Fibroblast of skin of right biceps (primary cell): Measurements from ENCODE around the gene BRINP2.
"Not testable (repeated sequence)": the region's sequence is repeated elsewhere in the genome, so short reads cannot be mapped to it uniquely, and the experiment has no call there.

Experiments used
- DNase-seq: peaks from one replicate; pipeline ENCODE4 v3.0.0-alpha.2; 2013

BRINP2 gene

DNA sequence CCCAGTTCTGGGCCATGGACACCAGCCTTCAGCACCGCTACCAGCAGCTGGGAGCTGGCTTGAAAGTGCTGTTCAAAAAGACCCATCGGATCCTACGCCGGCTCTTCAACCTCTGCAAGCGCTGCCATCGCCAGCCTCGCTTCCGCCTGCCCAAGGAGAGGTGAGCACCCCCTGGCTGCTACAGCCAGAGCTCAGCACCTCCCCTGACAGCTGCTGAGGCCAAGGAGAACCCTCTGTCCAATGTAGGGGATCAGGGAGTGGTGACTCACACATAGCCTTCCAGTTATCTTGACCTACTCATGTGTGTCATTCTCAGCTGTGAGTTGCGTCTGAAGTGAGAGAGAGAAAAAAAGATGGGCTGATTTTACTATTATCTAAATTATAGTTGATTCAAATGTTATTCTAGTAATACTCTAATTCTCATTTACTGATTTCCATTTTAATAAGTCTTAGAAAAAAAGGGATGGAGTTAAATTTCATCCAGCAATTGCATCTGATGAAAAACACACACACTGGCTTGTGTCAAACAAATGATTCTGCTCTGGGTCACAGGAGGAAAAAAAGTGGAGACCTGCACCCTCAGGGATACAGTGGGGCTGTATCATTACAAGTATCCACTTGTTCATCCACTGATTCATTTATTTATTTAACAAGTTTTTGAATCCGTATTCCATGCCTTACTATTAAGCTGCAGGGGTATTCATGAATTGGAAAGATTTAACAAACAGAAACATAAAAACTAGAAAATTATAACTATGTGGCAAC lies 108.0 kb downstream of the BRINP2 start:
- DNase-seq, result peak; percentile 36

DNA sequence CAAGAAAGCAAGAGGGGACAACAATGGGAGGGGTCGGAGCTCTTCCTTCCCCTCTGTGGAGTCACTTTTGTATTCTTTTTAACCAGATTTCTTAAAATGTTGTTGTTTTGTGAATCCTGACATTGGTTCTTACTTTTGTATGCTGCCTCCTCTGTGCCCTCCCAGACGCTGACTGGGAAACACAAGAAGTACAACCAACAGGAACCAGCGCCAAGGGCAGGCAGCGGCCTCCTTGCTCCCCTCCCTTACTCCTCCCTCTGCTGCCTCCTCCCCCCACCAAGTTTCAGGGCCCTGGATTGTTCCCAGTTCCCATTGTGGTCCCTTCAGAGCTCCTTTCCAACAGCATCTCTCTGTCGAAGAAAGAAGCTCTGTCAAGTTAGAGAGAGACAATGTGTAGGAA lies 111.1 kb downstream of the BRINP2 start:
- DNase-seq, result no peak

DNA sequence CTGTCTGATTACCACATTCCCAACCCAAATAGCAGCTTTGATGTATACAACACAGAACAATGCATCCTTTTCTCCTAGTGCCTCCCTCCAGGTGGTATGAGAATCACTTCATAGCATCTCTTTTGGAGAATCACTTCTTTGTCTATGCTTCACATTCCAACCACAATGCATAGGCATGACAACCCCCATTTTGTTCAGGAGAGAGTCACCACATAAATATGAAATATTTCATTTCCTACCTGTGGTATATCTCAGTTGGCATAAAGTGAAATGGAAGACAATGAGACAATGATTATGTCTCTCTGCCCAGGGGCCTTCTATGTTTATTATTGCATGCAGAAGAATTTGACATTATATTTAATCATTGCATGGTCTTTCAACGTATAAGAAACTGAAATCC lies 112.2 kb downstream of the BRINP2 start:
- no peak for DNase-seq

DNA sequence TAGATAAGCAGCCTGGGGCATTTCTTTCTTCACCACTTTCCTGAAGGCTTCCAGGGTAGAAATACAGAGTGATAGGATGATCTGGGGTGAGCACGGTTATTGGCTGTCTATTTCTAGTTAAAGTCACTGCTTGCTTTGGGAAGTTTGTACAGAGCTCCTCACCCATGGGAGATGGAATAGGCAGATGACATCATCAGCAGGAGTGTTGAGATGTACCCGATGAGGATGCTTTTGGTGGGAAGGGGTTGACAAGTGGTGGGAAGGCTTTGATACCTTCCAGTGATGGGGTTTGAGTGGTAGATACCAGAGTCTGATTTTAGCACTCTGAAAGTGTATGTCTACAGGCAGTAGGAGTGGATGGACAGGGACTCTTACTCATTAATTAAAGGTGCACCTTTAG lies 112.6 kb downstream of the BRINP2 start:
- DNase-seq, result no peak

DNA sequence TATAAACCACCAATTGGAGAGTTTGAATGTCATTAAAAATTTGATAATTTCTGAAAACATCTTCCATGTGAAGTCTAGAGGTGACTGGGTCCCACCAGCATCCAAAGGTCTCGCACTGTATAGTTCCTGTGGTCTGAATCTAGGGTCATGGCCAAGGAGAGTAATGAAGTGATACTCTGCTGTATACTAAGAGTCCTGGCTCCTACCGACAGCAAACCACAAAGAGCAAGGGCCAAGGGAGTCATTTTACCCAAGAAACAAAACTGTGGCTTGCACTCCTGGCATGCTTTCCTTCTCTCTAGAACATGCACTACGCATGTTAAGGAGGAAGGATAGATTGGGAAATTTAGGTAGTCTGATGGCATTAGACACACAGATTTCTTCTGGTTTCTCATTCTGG lies 115.6 kb downstream of the BRINP2 start:
- peak; percentile 36 for DNase-seq

DNA sequence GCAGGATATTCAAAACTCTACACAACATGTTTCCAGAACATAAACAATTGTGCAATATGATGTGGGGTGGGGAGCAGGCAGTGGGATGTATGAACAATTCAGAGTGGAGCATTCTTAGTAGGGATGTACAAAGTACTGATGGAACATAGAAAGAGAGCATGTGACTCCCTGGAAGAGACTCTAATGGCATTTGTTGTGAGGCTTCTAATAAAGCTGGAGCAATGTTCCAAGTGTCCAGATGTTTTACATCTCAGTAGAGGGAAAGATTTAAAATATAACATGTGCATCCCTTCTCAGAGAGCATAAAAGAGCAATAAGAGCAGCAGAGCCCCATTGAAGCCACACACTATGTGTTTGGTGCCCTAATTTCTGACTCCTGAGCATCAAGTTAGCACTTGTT lies 116.5 kb downstream of the BRINP2 start:
- DNase-seq, result no peak

DNA sequence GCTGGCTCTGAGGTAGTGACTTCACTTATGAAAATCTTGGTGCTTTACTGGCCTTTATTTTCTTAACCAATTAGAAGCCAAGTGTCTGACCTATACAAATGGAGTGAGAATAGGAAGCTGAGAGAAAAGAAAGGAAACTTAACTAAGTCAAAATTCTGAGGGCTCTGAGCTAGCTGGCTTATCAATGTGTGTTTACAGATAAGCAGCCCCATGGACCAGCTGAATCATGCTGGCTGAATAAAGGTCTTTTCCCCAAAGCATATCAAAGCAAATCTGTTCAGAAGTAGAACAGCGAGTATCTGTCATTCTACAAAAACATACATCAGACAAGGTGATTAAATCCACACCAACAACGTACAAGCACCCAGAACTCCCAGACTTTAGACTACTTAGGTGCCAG lies 117.2 kb downstream of the BRINP2 start:
- DNase-seq, result no peak

DNA sequence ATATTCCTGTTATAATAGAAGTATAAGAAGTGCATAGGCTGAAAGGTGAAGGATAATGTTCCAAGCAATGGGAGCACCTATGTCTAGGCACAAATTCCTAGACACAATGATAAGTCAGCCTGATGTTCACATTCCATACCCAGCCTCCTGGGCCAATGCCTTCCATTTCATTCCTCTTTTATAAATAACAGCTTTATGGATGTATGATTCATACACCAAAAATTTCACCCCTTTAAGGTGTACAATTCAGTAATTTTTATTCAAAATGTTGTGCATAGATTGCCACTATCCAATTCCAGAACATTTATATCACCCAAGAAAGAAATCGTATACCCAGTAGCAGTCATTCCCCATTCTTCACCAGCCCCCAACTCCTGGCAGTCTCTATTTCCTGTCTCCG lies 118.8 kb downstream of the BRINP2 start:
- peak; percentile 23 for DNase-seq

DNA sequence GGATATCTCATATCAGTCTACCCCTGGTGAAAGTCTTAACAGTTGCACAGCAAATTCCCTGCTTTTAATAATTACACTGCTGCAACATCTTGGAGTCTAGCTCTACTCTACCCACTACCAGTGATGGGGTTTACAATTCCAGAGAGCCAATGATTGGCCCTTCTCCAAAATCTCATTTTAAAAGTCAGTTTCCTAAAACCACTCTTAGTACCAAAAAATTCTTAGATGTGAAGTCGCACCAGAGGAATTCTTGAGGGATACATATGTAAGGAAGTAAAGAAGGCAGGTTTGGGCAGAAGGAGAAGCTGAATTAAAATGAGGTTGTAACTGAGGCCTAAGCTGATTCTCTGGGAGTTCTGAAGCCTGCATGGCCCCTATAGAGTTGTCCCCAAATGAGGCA lies 129.7 kb downstream of the BRINP2 start:
- DNase-seq, result peak; percentile 40

DNA sequence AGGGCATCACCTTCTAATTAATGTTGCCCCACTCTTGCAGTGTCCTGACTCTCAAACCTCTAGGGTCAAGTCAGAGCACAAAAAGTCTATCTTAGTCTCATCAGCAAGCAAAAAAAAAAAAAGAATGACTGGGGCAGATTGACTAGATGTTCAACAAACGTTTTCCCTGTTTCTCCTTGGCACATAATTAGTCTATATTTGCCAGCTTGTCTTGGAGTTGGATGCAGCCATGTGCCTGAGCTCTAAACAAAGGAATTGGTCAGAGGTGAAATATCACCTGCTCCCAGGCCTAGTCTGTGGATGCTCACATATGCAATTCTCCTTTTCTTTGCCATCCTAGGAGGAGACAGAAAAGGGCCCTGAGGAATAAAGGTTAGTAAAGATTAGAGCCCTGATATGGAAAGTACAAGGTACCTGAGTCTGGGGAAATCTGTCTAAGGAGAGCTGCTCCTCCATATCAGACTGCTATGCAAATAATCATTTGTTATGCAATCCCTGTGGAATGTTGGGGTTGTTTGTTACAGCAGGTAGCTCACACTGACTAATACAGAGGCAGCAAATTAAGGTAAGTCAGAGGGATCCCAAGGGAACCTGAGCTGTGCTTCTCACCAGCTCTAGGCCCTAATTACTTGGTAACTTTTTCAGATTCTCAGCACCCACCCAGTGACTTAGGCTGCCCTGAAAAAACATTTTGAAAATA lies 130.8 kb downstream of the BRINP2 start:
- DNase-seq, result no peak

DNA sequence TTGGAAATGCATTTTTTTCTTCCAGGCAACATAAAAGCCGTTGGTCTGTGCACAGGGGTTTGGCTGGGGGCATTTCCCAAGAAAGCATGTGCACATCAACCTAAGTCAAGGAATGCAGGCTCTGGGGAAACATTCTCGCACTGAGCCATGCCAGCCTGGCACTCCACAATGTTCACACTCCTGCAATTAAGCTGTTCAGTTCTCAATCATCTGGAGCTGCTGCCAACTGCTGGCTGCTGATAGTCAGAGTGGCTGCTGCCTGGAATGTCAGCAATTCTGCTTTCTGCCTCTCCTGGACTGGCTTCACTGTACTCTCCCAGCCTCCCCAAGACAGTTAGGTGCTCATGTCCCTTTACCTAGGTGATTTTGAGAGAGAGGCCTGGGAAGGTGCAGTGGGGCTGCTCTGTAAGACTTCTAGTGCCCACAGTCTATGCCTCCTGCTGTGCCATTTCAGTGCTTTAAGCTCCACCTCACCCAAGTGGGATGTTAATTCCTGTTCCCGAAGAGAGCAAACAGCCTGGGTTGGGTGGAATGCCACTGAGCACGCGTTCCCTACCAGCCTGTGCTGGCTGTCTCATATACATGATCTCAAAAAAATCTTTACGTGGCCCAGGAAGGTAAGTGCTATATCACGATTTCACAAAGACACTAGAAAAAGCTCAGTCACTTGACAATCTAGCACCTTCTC lies 131.7 kb downstream of the BRINP2 start:
- DNase-seq, result peak; percentile 21

DNA sequence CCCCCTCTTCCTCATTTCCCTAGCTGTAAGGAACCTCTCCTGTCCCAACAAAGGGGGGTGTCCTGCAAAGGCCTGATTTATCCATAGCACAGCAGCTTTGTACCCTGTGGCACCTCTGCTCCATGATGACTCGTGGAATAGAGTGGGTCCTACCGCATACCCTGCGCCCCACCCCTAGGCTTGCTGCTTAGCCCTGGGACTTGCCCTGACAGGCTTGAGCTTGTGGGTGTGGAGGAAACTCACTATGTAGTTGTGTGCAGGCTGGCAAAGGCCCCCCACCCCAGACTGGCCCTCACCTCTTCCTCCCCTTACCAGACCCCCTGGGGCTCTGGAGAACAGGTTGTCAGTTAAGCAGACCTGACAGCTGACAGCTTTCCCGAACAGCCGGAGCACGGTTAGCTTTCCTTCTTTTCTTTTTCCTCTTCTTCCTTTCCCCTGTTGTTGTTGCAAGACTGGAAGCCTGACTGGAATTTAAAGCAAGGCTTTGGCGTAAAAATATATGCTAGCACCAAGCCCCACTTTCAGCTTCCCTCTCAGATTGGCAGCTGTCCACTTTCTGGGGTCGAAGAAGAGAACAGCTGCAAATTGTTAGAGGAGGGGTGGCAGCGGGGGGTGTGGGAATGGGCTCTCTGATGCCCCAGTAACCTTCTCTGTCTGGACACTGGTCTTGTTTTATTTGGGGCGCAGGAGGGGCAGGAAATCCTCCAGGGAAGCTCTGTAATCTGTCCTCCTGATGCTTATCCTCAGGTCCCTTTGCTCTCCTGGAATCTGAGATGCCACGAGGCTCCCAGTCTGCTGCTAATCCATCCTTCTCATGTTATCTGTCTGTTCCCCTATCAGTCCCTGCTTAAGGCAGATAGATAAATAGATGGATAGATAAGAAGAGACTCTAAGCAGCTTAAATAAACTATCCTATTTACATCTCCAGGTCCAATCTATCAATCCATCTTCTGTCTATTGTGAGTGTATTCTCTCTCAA lies 134.6 kb downstream of the BRINP2 start:
- DNase-seq, result no peak

DNA sequence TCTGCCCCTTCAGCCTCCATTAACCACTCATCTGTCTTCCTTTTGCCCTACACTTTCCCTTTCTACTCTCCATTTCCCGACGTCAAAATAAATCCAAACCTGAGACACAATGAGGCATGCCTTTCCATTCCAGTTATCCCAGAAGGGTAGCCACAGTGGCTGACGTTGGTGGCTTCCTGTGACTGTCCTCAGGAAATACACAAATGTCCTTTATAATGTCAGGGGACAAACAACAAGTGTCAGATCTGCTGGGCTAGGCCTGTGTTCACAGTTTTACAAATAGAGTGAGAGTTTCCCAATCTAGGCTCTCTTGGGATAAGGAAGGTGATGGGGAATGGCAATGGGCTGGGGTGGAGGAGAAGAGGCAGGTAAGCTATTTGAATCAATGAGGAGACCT lies 135.3 kb downstream of the BRINP2 start:
- DNase-seq, result no peak

DNA sequence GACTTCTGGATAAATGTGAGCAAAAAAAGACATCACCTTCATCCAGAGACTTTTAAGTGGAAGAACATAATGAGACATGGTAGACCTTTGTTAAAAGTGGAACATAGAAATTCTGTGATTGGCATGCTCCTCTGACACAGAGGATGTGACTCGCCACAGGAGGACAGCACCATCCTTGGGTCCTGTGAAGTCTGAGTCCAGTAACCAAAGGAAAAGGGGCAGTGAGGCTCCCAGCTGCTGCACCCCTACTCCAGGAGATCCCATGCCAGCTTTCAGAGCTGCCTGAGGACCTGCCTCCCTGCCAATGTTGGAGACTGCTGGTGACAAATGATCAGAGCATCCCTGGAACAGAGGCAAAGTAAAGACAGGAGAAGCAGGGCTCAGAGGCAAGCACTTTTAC lies 136.2 kb downstream of the BRINP2 start:
- peak; percentile 26 for DNase-seq

DNA sequence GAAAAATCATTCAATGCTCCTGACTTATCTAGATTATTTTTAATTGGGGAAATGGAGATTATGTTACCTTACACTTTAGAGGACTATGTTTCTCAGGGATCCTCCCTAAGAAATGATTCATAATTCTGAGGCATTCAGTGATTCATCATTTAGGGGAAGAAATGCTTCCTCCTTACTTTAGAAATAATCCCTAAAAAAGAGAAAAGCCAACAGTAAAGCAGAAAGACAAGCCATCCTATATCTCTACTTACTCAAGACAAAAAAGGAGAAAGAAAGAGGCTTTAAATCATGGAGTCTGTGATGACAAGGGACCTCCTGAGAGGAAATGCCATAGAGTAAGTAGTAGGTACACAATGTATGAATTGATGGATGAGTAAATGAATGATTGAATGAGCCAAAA lies 137.0 kb downstream of the BRINP2 start:
- DNase-seq, result peak; percentile 77

DNA sequence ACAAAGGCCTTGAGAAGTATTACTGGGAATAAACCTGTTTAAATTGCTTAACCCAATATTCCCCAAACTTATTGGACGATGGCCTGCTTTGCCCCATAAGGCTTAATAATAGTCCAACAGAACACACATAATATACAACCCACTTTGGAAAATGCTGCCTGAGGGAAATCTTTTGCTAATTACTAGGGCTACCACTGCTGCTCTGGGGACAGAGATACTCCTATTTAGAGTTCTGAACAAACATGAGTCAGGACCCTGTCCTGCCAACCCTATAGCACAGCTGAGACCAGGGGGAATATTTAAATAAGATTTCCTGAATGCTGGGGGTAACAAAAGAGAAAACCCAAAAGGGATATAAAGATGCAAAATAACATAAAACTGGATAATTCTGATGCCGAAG lies 139.1 kb downstream of the BRINP2 start:
- no peak for DNase-seq

DNA sequence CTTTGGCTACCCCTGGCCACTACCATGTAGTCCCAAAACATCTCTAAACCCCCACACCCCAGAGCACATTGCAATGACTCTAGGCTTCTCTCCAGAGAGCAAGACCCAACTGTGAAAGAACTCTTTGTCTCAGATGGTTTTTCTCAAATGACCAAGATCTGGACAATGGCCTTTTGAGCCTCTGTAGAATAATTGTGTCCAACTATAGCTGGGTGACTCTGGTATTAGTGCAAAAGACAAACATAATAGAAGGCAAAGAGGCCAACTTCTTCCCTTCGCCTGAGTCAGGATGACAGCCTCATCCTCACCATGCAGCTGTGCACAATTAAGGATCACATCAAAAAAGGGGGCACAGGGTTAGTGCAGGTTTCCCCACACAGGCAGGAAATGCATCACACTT lies 139.6 kb downstream of the BRINP2 start:
- peak; percentile 46 for DNase-seq

DNA sequence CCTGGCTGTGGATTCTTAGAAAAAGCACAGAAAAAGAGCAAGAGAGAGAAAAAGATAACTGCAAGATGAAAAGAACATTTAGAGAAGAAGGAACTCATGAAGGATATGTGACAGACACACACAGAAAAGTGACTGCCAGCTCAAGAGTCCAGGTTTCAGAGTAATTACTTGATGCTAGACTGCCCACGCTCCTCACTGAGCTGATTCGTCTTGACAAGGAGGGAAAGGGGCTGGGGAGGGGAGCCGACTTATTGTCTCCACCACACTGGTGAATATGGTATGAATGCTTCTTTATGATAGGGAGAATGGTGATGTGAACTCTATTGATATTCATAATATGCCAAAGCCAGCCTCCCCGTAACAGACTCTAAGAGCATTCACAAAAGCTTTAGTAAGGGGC lies 140.4 kb downstream of the BRINP2 start:
- DNase-seq, result no peak

DNA sequence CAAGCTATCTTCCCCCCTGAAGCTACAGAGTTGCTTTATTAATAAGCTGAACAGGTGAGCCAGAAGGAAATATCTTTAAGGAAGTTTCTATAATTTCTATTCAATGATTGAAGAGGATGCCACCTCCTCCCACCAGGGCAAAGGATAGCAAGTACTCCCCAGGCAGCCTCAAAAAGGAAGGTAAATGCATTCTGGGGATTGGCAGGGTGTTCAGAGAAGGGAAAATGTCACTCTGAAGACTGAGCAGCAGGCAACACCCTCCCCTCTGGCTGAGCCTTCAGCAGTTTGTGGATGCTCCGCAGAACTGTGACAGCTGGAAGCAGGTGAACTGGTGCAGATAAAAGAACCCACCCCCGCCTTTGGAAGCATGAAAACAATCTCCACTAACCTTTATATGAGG lies 140.8 kb downstream of the BRINP2 start:
- DNase-seq, result no peak

DNA sequence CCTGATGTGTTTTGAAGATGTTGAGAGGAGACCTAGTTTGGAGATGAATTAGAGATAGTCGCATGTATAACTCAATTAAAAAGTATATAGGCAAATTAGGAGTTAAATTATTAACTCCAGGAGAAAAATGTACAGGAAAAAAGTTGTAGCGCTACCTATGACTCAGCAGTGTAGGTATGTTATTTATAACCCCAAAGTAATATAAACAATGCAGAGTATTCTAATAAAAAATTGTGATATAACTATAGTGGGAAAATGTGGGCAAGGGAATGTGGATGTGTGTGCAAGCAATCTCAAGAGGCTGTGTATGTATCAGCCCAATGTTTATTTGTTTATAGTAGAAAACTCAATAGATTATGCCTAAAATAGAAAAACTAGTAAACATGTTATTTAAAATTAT lies 144.5 kb downstream of the BRINP2 start:
- no peak for DNase-seq

DNA sequence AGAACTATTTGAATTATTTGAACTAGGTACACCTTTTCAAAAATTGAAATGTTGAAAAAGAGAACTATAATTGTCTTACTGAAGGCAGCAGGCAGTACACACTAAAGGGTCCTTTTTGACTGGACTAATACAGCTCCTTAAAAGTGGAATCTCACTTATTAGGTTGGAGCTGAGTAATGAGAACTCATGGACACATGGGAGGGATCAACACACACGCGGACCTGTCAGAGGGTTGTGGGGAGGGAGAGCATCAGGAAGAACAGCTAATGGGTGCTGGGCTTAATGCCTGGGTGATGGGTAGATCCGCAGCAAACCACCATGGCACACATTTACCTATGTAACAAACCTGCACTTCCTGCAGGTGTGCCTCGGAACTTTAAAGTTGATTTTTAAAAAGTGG lies 145.0 kb downstream of the BRINP2 start:
- DNase-seq, result no peak

DNA sequence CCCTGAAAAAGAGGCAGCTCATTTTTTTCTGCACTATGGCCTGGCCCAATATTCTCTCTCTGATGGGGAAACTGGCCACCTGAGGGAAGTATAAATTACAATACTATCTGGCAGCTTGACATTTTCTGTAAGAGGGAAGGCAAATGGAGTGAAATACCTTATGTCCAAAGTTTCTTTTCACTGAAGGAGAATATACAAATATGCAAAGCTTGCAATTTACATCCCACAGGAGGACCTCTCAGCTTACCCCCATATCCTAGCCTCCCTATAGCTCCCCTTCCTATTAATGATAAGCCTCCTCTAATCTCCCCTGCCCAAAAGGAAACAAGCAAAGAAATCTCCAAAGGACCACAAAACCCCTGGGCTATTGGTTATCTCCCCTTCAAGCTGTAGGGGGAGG lies 150.7 kb downstream of the BRINP2 start:
- not testable (repeated sequence) for DNase-seq

DNA sequence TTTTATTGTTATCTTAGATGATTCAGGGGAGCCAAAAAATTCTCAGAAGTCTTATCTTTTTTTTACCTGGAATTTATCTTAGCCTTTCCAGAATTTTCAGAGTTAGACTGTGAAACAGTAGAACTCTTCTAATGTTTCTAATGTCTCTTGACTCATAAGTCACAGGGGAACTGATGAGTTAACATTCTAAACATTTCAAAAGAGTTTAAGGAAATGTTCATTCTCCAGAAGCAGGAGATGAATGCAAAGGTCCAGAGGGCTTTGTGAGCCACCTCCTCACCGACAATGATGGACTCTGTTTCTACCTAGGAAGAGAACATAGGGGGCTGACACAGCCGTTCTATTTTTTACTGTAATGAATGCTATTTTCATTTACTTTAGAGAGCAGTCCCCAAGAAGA lies 157.5 kb downstream of the BRINP2 start:
- peak; percentile 44 for DNase-seq
